ENCODE data around the gene GRHL1. TPM values are rescaled to one million over a fixed set of nuclear protein-coding genes. Genes with fewer than 3 reads are reported as not detected.

GRHL1 gene
- total RNA-seq, 1 donor, result 1.3 TPM

DNA sequence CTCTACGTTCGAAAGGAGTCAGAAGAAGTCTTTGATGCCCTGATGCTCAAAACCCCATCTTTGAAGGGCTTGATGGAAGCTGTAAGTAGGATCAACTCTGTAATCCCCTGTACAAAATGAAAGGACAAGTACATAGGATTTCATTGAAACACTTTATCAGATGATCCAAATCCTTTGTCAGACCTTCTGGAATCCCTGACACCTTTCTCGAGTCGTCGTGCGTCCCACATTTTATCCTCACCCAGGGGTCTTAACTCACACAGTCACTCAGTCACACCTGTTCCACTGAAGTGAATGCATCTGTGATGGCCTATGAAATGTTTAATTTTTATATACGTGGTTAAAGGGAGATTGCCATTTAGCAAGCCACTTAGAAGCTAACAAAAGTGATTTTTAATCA is 44.8 kb downstream of the GRHL1 start:
- H3K4me3 ChIP-seq (ENCODE audit: low read depth, low read length), result no peak overlapping the region
- TF ChIP-seq, protein P1, sequence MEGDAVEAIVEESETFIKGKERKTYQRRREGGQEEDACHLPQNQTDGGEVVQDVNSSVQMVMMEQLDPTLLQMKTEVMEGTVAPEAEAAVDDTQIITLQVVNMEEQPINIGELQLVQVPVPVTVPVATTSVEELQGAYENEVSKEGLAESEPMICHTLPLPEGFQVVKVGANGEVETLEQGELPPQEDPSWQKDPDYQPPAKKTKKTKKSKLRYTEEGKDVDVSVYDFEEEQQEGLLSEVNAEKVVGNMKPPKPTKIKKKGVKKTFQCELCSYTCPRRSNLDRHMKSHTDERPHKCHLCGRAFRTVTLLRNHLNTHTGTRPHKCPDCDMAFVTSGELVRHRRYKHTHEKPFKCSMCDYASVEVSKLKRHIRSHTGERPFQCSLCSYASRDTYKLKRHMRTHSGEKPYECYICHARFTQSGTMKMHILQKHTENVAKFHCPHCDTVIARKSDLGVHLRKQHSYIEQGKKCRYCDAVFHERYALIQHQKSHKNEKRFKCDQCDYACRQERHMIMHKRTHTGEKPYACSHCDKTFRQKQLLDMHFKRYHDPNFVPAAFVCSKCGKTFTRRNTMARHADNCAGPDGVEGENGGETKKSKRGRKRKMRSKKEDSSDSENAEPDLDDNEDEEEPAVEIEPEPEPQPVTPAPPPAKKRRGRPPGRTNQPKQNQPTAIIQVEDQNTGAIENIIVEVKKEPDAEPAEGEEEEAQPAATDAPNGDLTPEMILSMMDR (IDR thresholded peaks at IDR 0.05; ENCODE audit: insufficient read depth, low read length), result no peak
- no peak for DNase-seq (ENCODE audit: low read depth)

GRCh38 chr2:9997936-9998335 is 46.4 kb downstream of the GRHL1 start:
- H3K4me3 ChIP-seq (ENCODE audit: low read depth, low read length), result no peak overlapping the region
- DNase-seq (ENCODE audit: low read depth), result no peak
- TF ChIP-seq, protein P1 (IDR thresholded peaks at IDR 0.05; ENCODE audit: insufficient read depth, low read length), result no peak

DNA sequence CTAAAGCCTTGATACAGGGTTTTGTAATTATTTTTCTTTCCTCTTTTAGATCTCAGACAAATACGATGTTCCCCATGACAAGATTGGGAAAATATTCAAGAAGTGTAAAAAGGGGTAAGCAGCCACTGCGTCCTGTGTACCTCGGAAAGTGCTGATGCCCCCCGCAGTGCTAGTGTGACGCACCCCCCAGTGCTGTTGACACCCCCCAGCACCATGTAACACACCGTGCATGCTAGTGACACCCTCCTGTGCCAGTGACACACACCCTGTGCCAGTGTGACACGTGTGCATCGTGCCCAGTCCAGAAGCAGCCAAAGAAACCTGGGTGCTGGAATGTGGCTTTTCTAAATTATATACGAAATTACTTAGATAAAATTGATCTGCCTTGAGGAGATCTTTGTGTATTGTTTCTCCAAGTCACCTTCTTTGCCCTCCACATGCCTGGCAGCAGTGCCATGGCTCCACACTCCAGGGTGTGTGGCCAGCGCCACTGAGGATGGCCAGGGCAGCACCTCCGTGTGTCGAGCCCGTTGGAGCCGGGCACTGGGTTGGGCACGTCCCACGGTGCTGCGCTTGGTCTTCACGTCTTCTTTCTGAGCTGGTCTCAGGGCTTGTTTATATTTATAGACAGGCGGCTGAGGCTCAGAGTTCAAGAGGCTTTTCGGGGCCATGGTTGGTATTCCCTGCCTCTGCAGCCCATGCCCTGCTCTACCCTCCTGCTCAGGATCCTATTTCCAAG is 47.6 kb downstream of the GRHL1 start:
- TF ChIP-seq, protein P1 (IDR thresholded peaks at IDR 0.05; ENCODE audit: insufficient read depth, low read length), result no peak
- H3K4me3 ChIP-seq (ENCODE audit: low read depth, low read length), result no peak overlapping the region
- DNase-seq (ENCODE audit: low read depth), result no peak

- DNase-seq (ENCODE audit: low read depth), result no peak
- no peak overlapping the region for H3K4me3 ChIP-seq (ENCODE audit: low read depth, low read length)
- TF ChIP-seq, protein P1 (IDR thresholded peaks at IDR 0.05; ENCODE audit: insufficient read depth, low read length), result no peak
Observed at GRCh38 chr2:9999693-10000092, 48.2 kb downstream of the GRHL1 start.

DNA sequence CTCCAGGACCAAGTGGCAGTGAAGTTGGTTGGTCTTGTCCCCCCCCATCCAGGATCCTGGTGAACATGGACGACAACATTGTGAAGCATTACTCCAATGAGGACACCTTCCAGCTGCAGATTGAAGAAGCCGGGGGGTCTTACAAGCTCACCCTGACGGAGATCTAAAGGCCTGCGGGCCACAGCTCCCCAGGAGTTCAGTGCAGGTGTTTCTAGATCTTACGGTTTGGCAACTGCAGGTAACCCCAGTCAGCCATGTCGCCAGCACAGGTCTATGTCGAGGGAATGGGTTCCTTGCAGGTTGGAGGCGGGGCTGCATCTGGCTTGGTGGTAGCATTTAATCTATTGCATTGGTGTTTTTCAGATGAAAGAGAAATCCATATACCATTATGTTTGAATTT is 49.0 kb downstream of the GRHL1 start:
- DNase-seq (ENCODE audit: low read depth), result no peak
- TF ChIP-seq, protein P1 (IDR thresholded peaks at IDR 0.05; ENCODE audit: insufficient read depth, low read length), result no peak
- H3K4me3 ChIP-seq (ENCODE audit: low read depth, low read length), result no peak overlapping the region

- TF ChIP-seq, protein P1 (IDR thresholded peaks at IDR 0.05; ENCODE audit: insufficient read depth, low read length), result no peak
- no peak for DNase-seq (ENCODE audit: low read depth)
- no peak overlapping the region for H3K4me3 ChIP-seq (ENCODE audit: low read depth, low read length)
Observed at GRCh38 chr2:10001586-10001985, 50.1 kb downstream of the GRHL1 start.

- TF ChIP-seq, protein P1 (IDR thresholded peaks at IDR 0.05; ENCODE audit: insufficient read depth, low read length), result no peak
- DNase-seq (ENCODE audit: low read depth), result no peak
- H3K4me3 ChIP-seq (ENCODE audit: low read depth, low read length), result no peak overlapping the region
Observed at GRCh38 chr2:10002109-10002508, 50.6 kb downstream of the GRHL1 start.

Data from fibroblast of the aortic adventitia (primary cell).